ENCODE measurements around the gene DNHD1. TPM values are rescaled to one million over a fixed set of nuclear protein-coding genes. Genes with fewer than 3 reads are reported as not detected.
A peak's percentile ranks its signal among the peaks of the same experiment; 100 is the strongest.

The DNHD1 gene
- total and polyA plus RNA-seq, 2 of the 13 experiments (the other 11 are each of a cell fraction or from before 2014, with no cell fraction given) = 2.7 to 9.3 TPM

DNA sequence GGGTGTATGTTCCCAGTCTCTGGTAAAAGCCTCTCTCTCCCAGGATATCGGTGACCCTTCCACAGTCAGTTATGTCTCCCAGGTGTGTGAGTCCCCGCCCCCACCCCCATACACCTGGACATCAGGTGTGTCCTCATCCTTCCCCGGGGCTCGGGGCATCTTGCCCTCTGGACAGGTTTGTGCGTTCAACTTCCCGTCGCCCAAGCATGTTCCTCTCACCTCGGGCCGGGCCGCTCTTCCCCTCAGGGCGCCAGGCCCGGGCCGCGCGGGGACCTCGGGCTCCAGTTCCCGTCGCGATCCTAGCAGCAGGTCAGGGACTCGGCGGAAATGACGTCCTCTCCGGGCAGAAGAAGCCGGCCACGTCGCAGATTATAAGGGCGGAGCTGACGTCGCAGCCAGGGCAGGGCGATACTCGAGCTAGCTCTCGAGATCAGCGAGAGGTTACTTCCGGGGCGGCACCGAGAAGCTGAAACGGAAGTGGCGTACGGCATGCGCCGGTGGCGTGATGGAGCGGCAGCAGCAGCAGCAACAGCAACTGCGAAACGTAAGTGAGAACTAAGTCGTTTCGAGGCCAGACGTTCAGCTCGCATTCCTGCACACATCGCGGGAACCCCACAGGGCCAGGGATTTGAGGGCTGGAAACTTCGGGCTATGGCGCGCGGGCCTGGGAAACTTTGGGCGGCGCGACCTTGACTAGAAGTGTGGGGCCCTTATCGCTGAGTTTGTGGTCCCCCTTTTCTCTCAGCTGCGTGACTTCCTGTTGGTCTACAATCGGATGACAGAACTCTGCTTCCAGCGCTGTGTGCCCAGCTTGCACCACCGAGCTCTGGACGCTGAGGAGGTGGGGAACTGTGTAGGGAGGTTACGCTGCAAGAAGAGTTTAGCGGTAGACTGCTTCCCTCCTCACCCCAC, 15.8 kb upstream of the DNHD1 start, which contains the start of the genes ARFIP2 and TIMM10B (continued):
- TF ChIP-seq ARNTL (CRISPR knock-in tag; IDR thresholded peaks at IDR 0.05) = no peak
- TF ChIP-seq ZNF598 (CRISPR knock-in tag; IDR thresholded peaks at IDR 0.05; ENCODE audit: borderline replicate concordance) = peak; percentile 77
- no peak for TF ChIP-seq ZNF530 (CRISPR knock-in tag; IDR thresholded peaks at IDR 0.05; ENCODE audit: low read depth)
- TF ChIP-seq AKAP8 (CRISPR knock-in tag; IDR thresholded peaks at IDR 0.05) = peak; percentile 45; the same call in 1 of the 2 replicates
- TF ChIP-seq JUNB (CRISPR knock-in tag; IDR thresholded peaks at IDR 0.05; ENCODE audit: borderline replicate concordance) = peak; percentile 40; the same call in 1 of the 2 replicates
- no peak for TF ChIP-seq NPAS2 (CRISPR knock-in tag; IDR thresholded peaks at IDR 0.05; ENCODE audit: borderline replicate concordance)
- no peak for TF ChIP-seq ZKSCAN1 (IDR thresholded peaks at IDR 0.05; ENCODE audit: low read length)
- TF ChIP-seq KDM5B (CRISPR knock-in tag; IDR thresholded peaks at IDR 0.05; ENCODE audit: borderline replicate concordance) = peak; percentile 80
- no peak for TF ChIP-seq ZNF362 (CRISPR knock-in tag; IDR thresholded peaks at IDR 0.05; ENCODE audit: borderline replicate concordance)
- peak; percentile 77 for TF ChIP-seq DR1 (CRISPR knock-in tag; IDR thresholded peaks at IDR 0.05)
- peak; percentile 56 for TF ChIP-seq XRCC5 (optimal IDR thresholded peaks at IDR 0.05; ENCODE audit: low read length)
- TF ChIP-seq NCOA1 (CRISPR knock-in tag; IDR thresholded peaks at IDR 0.05) = no peak
- TF ChIP-seq ZNF292 (CRISPR knock-in tag; IDR thresholded peaks at IDR 0.05; ENCODE audit: borderline replicate concordance, low read depth) = peak; percentile 42; the same call in 1 of the 2 replicates
- no peak for TF ChIP-seq ZNF772 (CRISPR knock-in tag; IDR thresholded peaks at IDR 0.05)
- TF ChIP-seq ARHGAP35 (CRISPR knock-in tag; IDR thresholded peaks at IDR 0.05; ENCODE audit: borderline replicate concordance) = peak; percentile 26; the same call in 1 of the 2 replicates
- 0 out of 2 replicates have a peak, but pooled peaks have one; percentile 48 for TF ChIP-seq PPARG (CRISPR knock-in tag; conservative IDR thresholded peaks at IDR 0.05)
- peak; percentile 76 for TF ChIP-seq ZSCAN31 (CRISPR knock-in tag; IDR thresholded peaks at IDR 0.05; ENCODE audit: low read depth)
- peak; percentile 61; the same call in 1 of the 2 replicates for TF ChIP-seq GPN1 (CRISPR knock-in tag; IDR thresholded peaks at IDR 0.05; ENCODE audit: borderline replicate concordance)
- TF ChIP-seq ZNF180 (CRISPR knock-in tag; IDR thresholded peaks at IDR 0.05; ENCODE audit: borderline replicate concordance, low read depth) = no peak
- TF ChIP-seq ZBTB38 (CRISPR knock-in tag; IDR thresholded peaks at IDR 0.05) = 0 out of 2 replicates have a peak, but pooled peaks have one; percentile 71
- no peak for TF ChIP-seq ZNF20 (CRISPR knock-in tag; IDR thresholded peaks at IDR 0.05)
- peak; percentile 91 for TF ChIP-seq RBFOX2 (IDR thresholded peaks at IDR 0.05; ENCODE audit: low read depth, low read length)
- TF ChIP-seq HDAC6 (IDR thresholded peaks at IDR 0.05; ENCODE audit: low read depth, low read length) = no peak
- TF ChIP-seq, protein P1, sequence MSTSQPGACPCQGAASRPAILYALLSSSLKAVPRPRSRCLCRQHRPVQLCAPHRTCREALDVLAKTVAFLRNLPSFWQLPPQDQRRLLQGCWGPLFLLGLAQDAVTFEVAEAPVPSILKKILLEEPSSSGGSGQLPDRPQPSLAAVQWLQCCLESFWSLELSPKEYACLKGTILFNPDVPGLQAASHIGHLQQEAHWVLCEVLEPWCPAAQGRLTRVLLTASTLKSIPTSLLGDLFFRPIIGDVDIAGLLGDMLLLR (CRISPR knock-in tag; IDR thresholded peaks at IDR 0.05) = peak; percentile 83
- no peak for TF ChIP-seq TERF1 (CRISPR knock-in tag; IDR thresholded peaks at IDR 0.05)
- TF ChIP-seq TAF15 (IDR thresholded peaks at IDR 0.05; ENCODE audit: low read depth, low read length, poor library complexity, severe bottlenecking) = no peak
- no peak for TF ChIP-seq NR3C1 (CRISPR knock-in tag; IDR thresholded peaks at IDR 0.05)

Measured in HepG2 (cell line).